Measurements from ENCODE around the gene THUMPD2.
"Not testable (repeated sequence)": the region's sequence is repeated elsewhere in the genome, so short reads cannot be mapped to it uniquely, and the experiment has no call there.

THUMPD2 gene

DNA sequence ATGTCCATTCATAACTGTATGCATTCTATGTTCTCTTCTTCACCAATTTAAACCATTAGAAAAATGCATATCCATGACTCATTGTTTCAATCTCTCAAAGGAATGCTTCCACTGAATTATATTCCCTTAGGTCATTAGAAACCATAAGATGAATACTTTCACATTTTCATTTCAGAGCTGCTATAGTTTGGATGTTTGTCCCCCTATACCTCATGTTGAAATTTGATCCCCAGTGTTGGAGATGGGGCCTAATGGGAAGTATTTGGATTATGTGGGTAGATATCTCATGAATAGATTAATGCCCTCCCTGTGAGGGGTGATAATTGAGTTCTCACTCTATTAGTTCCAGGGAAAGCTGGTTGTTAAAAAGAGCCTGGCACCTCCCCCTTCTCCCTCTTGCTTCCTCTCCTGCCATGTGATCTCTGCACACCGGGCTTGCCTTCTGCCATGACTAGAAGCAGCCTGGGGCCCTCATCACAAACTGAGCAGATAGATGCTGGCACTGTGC is 35.7 kb downstream of the THUMPD2 start:
- DNase-seq: no peak

DNA sequence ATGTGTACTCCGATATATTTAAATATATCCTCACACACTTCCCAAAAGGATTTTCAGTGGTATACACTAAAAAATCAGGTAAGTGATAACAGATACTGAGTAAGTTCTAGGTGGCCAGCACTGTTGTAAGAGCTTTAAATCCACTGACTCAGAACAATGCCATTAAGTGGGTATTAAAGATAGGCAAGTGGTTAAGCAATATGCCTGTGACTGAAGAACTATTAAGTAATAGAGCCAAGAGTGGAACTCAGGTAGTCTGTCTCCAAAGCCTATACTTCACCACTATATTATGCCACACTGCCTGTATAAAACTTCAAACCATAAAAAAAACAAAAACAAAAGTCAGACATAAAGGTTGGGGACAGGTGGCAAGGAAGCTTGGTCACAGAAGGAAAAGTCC is 37.2 kb downstream of the THUMPD2 start:
- no peak for DNase-seq

DNA sequence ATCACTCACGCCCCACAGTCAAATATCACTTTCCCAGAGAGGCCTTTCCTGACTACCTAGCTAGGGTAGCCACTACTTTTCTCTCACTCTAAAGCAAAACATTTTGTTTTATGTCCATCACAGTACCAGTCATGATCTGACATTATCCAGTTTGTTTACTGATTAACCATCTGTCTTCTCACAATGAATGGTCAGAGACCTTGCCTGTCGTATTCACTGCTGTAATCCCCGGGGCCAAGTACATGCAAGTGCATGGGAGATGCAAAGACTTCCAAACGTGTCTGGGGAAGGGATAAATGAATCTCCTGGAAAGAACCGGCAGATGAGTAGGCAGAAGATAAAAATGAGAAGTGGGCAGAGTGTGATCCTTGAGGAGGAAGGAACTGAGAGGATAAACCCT is 39.7 kb downstream of the THUMPD2 start:
- no peak for DNase-seq

DNA sequence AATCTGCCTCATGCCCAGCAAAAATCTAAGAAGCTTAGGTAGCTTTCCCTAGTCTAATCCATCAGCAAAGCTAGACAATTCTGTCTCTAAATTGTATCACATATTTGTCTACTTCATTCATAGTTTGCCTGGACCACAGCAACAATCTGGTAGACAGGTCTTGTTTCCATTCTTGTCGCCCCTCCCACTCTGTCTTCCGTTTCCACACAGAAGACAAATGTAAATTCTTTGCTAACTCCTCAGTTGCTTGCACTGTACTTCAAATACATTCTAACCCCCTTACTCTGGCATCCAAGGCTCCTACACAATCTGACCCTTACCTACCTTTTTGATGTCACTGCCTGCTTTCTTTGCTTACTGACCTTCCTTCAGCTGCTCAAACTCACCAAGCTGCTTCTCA is 40.1 kb downstream of the THUMPD2 start:
- DNase-seq: no peak

DNA sequence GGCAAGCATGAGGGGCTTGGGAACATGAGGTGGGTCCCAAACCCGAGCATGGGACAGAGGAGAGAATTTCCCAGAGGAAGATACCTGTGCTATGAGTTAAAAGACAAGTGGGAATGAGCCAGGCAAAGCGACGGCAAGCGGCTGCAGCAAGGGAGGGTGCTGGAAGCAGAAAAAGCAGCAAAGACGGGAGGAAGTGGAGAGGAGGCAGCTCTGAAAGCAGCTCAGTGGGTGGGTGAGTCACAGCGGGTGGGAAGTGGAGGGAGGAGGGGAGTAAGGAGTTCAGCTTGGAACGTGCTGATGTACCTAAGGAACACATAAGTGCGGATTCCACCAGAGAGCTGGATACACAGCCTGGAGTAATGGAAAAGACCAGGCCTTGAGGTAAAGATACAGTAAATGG is 41.4 kb downstream of the THUMPD2 start:
- DNase-seq: no peak

DNA sequence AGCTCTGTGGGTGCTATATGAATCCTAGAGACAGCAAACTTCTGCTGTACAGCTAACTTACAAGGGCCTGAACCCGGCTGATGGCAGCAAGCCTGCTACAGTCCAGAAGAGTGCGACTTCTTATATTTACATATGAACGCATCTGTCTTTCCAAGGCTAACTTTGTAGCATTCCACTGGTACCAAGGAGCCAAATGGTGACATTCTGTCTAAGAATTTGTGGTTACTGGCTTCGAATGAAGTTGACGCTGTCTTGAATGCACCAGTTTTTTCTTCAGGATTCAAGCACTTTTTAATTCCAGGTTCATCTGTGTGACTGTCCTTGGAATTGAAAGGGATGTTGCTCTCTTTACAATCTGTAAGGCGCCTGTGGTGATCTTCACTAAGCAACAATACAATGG is 42.4 kb downstream of the THUMPD2 start:
- no peak for DNase-seq

DNA sequence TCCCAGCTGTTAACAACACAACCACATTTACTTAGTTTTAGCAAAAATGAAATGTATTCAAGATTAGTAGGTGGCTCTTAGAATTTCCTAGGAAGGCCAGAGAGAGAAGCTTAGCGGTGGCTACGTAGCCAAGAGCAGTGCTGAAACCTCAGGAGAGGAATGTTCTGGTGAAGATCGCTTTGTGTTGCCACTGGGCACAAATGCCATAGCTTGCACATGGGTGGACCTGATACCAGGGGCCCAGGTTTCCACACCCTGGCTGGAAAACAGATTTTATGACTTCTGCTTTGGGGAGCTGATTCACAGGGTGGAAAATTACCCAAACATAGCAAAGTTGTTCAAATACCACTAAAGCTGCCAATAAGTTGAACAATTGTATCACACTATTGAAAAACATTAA is 43.4 kb downstream of the THUMPD2 start:
- DNase-seq: no peak

DNA sequence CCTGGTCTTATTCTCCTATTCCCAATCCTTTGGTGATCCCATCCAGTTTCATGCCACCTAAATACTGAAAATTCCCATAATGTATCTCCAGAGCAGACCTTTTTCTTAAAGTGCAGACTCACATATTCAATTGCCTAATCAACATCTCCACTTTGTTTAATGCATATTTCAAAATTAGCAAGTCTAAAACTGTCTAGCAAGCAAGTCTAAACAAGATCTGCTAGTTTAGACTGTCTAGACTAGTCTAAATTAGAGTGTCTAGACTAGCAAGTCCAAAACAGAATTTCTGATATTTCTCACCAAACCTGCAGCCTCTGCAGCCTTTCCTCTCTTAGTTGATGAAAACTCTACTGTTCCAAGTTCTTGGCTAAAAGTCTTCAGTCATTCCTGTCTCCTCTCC is 44.6 kb downstream of the THUMPD2 start:
- no peak for DNase-seq

DNA sequence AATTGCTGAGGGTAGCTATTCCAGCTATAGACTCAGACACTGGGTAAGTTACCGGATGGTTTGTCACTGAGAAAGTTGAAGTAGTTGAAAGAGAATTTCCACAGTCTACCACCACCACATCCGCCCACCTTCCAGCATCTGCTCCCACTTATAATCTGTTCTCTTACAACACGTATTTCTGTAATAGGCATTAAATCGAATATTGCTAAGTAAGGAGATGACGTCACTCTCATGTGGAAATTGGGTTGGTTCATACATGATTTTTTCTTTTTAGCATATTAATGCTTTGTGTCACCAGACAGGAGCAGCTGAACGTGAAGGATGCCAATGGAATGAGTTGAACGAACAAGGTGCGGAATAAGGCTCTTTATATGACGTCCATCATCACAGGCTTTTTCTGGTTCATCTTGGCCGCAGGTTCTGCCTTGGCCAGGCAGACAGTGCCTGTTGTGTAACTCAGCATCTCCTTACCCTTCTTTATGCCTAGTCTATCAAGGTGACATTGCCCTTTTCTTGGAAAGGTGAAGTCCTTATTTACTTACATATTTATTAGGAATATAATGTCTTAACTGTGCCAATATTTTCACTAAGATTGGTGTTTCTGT is 45.9 kb downstream of the THUMPD2 start:
- DNase-seq: no peak

DNA sequence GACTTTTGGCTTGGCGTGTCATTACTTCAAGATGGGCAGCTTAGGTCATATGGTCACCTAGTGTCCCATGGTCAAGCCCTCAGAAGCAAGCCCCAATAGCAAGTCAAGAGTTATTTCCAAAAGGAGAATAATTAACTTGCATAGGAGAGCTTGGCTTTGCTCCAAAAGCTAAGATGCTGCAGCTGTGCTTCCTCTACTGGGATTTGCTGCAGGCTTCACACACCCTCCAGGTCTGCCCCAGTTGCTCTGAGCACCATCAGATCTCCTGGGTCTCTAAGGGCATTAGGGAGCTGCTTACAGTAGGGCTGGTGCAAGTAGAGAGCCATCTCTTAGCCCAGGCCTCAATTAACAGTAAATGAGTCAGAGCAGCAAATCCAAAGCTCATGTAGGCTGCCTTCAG is 46.6 kb downstream of the THUMPD2 start:
- no peak for DNase-seq

DNA sequence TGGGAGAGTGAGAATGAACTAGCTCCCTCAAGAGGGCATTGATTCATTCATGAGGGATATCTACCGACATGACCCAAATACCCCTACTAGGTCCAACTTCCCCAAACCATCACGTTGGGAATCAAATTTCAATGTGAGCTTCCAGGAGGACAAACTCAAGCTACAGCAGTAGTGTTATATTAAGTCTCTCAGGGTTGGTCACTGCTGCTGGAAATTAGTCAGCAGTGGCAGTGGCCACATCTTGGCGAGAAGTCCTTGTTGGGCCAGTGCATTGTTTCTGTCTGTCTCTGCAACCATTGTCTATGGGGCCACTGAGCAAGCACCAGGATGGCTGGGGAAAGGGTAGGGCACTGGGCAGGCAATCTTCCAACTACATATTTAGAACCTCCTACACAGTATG is 47.5 kb downstream of the THUMPD2 start:
- no peak for DNase-seq

DNA sequence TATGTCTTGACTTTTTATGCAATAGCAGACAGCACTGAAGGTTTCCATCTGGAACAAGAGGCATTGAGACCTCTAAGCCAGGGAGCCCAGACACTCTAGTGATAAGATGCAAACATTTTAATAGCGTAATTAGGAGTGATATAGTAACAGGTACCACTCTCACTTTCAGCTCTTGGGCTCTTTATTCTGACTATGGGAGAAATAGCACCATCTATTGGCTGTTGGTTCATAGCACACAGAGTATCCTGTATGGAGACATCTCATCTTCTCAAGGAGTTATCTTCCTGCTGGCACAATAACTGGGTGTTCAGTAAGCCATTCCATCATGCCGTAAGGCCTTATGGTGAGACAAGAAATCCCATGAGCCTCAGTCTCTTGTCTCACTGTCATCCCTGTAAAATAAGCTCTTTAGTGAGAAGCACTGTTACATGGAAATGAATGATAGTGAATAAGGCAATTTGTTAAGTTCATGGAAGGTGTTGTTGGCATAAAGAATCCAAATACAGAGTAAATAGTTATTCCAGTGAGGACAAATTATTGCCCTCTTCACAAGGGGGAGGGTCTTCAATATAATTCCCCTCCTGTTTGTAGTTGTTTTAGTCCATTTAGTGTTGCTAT is 48.3 kb downstream of the THUMPD2 start:
- no peak for DNase-seq

DNA sequence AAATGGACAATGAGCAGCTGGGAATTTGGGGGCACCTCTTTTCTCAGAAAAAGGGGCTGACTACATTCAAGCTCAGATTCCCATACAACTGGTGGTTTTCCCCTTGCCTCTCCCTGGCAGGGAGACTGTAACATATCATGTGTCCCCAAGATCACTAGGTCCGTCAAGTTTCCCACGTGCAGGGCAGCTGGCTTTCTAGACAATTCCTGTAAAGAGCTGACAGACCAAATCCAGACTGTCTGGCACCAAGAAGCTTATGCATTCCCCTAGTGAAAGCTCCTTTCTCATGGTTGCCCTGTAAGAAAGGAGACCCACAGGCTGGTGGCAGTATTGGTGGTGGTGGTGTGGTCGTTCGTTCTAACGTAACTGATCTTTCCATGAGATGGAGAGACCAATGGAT is 48.8 kb downstream of the THUMPD2 start:
- no peak for DNase-seq

DNA sequence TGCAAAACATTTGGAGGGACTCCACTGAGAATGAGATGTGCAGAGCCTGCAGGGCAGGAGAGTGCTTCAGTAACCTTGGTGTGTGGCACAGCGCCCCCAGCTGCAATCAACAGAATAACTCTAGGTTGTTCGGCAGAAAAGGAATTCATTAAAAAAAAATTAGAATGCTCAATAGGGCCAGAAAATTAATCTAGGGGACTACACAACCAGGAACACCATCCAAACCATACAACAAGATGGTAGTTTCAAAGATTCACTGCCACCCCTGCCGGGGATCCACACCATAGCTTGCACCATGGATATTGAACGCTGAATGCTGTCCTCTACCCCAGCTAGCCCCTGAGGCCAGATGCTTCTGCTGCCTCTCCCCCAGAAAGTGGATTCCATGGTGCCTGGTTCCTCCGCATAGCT is 50.1 kb downstream of the THUMPD2 start:
- DNase-seq: no peak

DNA sequence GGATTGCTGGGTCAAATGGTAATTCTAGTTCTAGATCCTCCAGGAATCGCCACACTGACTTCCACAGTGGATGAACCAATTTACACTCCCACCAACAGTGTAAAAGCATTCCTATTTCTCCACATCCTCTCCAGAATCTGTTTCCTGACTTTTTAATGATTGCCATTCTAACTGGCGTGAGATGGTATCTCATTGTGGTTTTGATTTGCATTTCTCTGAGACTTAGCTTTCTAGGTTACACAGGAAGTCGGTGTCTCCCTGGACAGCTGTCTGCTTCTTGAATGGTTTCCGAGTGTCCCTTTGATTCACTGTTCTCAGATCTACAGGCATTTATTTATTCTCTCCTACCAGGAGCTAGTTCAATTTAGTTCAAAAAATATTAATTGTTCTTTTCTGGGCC is 51.0 kb downstream of the THUMPD2 start:
- DNase-seq: not testable (repeated sequence)

DNA sequence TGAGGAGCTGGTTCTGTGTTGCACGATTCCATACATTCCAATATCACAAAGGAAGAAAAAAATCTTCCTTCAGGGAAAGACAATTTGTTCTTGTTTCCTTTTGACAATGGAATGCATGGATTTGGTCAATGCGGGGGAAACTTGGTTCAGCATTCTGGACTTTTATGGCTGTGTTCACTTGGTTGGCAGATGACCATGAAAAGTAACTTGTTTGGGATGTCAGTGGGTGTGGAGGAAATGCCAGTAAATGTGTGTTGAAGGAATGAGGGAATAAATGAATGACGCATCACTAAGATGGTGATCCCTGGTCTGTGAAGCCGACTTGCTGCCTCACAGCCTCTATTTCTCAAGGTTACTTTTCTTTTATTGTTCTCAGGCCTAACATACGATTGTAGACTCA is 53.7 kb downstream of the THUMPD2 start:
- no peak for DNase-seq

DNA sequence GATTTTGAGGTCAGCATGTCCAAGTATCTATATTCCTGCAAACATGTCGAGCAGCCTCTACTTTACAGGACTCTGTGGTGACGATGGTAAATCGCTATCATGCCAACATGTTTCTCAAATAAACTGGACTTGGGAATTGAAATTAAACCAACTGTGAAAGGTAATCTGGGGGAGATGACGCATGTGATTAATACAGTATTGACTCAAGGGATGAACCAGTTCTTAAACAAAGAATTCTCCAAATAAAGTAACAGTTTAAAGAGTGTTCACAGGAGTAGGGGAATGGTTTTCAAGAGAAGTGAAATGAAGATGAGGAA is 54.3 kb downstream of the THUMPD2 start:
- DNase-seq: no peak

DNA sequence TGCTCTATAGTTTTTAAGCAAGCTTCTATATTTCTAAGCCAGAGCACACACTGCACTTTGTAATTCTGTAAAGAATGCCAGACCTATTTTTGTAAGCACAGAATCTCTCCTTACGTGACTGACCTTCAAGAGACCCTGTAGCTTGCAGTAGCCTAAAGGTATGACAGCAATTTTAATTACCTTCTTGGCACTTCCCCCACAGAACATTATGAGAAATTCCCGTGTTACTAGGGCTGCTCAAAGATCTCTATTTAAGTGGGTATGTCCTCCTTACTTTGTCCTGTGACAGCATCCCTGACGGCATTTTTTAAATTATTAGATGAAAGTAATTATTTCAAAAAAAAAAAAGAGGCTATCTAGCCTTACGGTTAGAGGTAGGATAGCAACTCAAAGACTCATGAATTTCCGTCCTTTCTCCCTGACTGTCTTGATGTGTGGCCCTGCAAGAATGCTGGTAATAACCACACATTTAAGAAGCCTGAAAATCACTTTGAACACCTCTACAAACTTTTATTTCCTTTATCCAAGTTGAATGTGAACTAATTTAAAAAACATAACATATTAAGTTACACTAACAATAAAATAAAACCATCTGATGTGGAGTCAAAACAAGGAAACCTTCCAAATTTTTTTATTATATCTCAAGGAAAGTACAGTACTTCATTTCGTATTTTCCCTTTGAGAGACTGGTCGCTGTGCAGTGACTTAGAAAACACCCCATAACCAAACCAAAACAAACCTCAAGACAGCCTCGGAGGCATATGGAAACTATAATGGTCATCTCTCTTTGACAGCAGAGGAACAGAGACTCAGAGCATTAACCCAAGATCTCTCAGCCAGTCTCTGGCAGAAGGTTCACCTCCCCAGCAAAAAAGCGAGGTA is 54.9 kb downstream of the THUMPD2 start:
- no peak for DNase-seq

DNA sequence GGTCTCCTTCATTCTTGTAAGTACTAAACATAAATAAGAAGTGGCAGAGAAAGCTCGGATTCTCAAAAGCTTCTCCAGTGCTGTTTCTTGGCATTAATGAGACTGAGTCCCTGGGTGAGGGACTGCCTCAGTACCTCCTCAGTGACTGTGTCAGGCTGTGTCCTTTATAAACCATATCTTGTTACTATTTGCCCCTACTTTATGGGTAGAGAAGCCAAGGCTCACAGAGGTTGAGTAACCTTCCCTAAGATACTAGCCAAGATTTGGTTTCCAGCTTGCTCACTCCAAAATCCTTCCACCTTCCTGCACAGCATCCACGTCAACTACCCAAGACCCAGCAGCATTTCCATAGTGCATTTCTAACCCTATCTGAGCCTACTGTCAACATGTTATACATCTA is 55.6 kb downstream of the THUMPD2 start:
- DNase-seq: no peak

DNA sequence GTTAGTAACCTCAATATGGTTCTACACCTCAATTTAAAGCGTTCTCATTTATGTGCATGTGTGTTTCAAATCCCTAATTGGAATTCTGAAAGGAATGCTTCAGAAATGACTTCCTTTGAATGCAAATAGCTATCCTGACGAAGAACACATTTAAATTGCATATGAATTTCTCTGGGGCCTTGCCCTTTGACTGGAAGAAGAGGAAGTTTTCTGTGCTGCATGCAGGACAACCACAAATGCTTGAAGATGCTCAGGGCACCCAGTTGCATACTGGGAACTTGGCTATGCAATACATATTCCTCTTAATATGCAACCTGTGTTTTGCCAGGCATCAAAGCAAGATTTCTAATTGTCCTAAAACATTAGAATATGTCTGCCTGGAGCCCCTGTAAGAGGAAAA is 58.1 kb downstream of the THUMPD2 start:
- no peak for DNase-seq

DNA sequence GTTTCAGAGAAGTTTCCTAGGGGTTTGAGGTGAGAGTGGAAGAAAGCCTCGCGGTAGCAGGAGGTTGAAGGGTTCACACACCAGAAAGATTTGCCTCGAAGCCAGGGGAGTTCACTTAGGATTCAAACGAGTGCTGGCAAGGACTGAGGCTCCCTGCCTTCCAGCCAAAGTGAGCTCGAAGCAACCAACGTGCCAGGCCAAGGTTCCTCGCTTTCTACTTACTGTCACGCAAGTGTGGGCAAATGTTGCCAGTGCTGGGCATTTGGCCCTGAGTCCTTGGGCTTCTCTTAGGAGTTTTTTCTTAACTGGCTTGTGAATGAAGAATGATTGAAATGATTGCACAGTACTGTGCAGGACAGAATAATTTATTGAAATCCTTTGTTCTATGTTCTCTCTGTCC is 59.7 kb downstream of the THUMPD2 start:
- no peak for DNase-seq

DNA sequence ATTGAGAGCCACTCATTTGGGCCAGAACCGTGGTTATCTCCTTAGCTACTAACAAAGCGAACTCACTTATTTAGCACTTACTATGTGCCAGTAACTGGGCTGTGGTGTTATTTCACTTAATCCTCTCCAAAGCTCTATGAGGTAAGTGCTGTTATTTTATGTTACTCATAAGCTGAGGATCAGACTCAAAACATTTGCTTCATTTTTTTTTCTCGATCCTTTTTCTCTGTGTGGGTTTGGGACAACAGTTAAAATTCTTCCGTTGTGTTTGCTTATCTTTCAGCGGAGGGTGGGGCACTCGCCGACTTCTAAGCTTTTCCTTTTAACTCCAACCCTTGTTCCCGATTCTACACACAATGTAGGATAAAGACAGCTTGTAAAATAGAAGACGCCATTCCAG is 60.6 kb downstream of the THUMPD2 start:
- DNase-seq: no peak

DNA sequence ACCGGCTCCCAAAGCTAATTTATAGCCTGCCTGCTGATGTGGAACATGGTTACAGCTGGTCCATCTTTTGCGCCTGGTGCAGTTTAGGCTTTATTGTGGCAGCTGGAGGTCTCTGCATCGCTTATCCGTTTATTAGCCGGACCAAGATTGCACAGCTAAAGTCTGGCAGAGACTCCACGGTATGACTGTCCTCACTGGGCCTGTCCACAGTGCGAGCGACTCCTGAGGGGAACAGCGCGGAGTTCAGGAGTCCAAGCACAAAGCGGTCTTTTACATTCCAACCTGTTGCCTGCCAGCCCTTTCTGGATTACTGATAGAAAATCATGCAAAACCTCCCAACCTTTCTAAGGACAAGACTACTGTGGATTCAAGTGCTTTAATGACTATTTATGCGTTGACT is 62.0 kb downstream of the THUMPD2 start:
- no peak for DNase-seq

DNA sequence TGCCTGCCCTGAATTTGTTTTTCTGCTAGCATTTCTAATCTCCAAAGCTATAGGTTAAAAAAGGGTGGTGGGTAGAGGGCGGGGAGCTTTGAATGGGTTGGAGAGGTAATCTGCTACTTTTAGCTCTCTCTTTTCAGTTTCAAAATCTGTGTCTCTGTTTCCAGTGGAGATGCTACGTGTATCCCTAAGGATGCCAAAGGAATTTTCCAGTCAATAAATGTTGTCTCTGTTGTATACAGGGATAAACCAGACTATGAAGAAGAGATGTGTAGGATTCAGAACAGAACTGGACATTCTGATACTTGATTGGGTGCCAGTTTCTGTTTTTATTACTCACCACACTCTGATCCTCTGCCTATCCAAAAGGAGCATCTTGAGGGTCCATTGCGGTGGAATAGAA is 63.2 kb downstream of the THUMPD2 start:
- no peak for DNase-seq
